HG02623 (cell line): ENCODE measurements around the gene BCO2.
"Not testable (repeated sequence)": the region's sequence is repeated elsewhere in the genome, so short reads cannot be mapped to it uniquely, and the experiment has no call there.

Experiments used
- ATAC-seq: cut with Tn5 transposase; IDR thresholded peaks from one replicate; pipeline ENCODE4 v1.9.1; 2021; ENCODE audit warnings: moderate library complexity; ENCODE audit not compliant: unreplicated experiment

The BCO2 gene

DNA sequence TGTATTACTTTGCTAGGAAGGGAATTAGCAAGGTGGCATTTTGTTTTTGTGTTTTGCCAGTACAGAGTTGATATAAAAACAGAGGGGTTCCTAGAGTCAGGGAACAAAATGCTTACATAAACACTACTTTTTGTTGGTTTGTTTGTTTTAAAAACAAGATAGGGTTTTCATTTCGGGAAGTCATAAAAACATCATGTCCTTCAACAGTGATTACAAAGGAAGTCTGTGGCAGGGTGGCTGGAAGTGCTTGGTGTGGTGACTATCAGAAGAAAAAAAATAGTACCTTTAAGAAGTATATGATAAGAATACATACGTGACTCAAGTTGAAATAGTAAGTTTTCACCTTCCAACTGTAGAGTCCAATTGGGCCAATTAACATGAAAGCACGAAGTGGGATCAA is 10.3 kb upstream of the BCO2 start:
- ATAC-seq = no peak

DNA sequence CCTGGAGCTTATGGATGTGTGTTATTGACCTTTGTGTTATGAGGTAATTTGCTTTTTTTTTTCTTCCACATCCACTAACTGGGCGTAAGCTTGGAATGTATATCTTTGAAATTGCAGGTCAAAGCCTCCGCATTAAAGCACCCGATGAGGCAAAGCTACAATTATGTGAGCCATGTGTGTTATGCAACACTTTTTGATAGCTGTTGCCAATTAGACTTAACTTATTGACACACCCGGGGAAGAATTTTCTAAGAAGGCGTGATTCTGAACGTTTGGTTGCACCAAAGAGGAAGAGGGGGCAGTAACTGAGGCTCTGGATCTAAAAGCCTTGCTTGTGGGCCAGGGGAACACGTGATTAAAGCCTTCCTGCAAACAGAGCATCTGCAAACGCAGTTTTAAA is 8.8 kb upstream of the BCO2 start:
- ATAC-seq = no peak

DNA sequence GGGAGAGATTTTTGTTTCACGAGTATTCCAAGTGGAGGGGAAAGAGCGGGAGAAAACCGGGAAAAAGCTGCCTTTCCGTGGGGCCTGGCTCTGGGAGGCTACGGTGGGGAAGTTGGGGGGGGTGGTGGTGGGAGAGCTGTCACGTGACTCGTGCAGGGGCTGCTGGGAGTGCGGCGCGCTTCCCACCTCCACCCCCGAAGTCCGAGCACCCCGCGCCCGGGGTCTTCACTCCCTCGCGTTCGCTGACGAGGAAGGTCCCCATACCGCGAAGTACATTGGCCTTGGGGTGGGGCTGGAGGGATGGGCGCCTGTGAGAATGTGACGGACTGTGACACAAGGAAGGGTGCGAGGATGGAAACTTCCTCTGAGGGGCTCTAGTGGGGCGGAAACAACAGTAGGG is 8.2 kb upstream of the BCO2 start, which contains the start of gene TEX12:
TEX12 (plus strand) TSS at position 228 of the 400 bp plus-strand sequence. CDS start 1,897 bp downstream, outside the sequence.
- no peak for ATAC-seq

DNA sequence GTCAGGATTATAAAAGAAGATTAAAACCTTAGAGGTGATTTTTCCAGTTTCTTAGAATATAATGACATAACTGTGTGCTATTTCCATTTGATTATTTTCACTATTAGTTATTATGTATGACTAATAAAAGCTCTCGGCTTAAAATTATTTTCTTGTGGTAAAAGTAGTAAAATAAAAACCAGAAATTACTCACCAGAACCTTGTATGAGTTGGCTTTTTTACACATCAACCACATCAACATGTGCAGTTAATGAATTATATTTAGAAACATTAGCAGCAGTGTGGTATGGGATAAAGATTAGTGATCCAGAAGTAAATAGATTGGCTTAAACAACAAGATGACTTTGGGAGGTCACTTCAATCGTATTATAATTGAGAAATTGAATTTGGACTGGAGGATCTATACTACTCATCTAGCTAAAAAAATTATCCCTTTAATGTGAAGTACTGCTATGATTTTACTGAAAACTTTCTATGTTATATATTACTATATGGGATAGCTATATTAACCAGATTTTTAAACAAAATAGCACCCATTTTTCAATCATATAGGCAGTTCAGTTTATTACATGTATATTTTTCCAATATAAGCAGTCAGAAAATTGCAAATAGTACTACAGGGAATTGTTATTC is 2.8 kb upstream of the BCO2 start:
- no peak for ATAC-seq

DNA sequence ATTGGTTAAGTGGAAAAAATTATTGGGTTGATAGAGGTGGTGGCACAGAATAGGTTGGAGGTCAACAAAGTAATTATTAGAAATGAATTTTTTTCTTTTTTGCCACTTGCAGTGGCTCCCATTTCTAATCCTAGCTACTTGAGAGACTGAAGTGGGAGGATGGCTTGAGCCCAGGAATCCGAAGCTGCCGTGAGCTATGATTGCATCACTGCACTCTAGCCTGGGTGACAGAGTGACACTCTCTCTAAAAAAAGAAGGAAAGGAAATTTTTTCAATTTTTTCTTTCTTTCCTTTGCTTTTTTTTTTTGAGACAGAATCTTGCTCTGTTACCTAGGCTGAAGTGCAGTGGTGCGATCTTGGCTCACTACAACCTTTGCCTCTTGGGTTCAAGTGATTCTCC is 2.2 kb upstream of the BCO2 start:
- ATAC-seq = no peak

DNA sequence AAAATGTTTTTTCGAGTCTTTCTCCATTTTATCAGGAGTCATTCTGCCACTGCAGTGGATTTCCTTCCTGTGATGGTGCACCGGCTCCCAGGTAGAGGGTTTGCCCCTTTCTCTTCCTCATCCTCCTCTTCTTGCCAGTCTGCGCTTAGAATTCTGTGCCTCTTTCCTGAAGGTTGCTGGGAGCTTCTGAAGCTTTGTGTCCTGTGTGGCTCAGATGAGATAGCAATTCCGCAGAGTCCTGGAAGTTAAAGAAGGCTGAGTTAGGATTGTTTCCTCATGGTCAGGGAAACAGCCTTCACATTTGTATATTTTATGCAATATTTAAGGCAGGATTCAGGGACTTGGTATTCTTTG is 264 bp downstream of the BCO2 start:
- ATAC-seq = no peak

DNA sequence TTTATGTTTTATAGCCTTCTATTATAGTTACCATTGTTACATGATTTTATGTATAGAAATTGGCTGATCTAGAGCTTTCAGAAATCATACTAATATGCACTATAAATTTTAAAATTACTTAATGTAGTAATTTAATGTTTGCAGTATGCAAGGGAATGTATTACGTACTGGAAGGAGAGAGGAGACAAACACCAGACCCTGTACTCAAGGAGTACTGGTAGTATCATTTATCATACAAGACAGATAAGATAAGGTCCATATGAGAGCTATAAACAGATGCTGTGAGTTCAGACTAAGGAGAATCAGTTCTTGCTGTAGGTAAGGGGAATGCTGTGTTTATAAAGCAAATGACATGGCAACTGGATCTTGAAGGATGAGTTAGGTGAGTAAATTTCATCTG is 765 bp downstream of the BCO2 start:
- no peak for ATAC-seq

DNA sequence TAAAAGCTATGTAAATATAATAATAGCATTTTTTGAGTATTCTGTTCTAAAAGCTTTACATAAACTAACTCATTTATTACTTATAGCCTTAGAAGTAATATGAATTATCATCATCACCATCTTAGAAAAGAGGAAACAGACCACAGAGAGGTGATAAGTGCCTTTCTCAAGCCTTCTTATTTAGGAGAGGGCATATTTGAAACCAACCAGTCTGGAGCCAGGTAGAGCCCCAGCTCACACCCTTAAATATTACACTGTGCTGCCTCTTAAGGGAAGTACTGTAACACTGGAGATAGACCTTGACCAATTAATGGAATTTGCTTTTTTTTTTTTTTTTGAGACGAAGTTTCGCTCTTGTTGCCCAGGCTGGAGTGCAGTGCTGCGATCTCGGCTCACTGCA is 2.3 kb downstream of the BCO2 start:
- no peak for ATAC-seq

DNA sequence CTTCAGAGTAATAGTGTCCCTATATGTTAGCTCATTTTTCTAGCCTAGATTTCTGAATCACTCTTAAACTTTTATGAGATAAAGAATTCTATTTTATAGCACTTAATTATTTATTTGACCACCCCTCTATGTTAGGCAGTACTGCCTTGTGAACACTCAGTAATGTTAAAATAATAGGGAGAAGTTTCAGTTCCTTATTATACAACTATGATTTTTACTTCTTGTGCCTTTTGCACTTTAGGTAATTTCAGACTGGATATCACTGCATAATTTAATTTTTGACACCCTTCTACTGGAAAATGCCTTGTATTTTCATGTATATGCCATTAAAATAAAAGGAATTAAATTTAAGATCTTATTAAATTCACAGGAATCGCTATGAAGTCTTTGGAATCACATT is 3.1 kb downstream of the BCO2 start:
- no peak for ATAC-seq

DNA sequence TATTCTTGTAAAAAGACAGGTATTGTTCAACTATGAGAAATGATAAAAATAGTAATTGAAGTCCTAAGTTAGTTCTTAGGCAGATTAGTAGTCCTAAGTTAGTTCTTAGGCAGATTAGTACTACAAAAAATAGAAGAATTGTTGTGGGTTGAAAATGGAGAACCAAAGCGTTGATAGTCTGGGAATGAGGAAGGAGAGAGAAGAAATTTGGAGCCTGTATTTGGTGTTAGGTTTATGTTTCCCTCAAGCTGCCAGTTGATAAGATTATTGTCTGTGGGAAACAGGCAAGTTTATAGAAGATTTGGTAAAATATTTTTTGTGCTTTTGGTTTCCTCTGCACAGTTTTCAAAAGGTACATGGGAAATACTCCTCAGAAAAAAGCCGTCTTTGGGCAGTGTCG is 3.6 kb downstream of the BCO2 start:
- ATAC-seq = no peak

DNA sequence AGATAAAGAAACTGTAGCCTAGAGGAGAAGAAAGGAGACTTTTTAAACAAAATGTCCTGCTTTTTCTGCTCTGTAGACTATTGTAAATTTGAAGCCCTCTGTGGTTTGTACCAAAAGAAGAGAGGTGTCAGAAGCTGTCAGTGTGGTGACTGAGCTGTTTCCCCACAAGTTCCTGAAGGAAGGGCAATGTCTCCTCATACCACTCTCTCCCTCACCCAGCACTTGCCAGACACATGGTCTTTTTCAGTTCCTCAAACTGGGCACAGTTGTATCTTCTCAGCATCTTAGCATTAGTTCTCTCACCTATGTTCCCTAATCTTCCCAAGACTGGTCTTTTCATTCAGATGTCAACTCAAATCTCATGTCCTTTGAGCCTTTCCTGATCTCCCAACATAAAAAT is 4.3 kb downstream of the BCO2 start:
- peak; percentile 65 for ATAC-seq

DNA sequence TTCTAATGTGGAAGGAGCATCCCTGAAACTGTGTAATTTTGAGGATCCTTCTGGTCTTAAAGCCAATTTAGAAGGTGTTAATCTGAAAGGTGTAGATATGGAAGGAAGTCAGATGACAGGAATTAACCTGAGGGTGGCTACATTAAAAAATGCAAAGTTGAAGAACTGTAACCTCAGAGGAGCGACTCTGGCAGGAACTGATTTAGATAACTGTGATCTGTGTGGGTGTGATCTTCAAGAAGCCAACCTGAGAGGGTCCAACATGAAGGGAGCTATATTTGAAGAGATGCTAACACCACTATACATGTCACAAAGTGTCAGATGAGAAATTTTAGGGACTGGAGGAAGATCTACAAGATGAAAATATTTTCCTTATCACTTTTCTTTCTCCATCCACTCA is 7.6 kb downstream of the BCO2 start:
- ATAC-seq = no peak

DNA sequence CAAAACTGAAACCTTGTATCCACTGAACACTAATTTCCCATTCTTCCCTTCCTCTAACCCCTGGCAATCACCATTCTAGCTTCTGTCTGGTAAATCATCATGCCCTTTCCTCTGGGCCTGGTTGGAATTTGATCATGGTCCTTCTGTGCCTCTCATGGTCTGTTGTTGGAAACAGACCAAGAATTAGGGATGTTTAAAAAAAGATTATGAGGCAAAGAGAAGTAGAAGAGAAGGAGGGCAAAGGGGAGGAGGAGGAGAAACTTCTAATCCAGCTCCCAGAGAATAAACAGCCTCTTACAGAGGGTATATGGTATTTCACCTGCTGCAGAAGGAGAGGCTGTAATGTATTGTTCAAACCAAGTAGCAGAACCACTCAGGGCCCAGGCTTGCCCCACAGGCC is 10.6 kb downstream of the BCO2 start:
- no peak for ATAC-seq

DNA sequence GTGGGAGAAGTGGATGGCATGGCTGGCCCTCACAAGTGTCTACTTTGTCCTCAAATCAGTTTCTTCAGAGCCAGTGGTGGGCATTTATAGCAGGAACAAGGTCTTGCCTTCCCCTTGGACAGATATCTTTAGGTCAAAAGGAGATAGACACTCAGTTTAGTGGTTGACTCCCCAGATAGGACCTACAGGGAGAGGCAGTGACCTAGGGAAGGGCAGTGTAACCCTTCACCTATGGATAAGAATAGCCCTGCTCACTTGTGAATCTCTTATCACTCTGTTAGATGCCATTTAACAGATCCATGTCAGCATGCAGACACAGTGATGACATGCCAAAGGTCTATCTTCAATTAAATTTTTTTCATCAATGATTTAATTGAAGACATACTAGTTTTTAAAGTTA is 11.0 kb downstream of the BCO2 start:
- ATAC-seq = no peak

DNA sequence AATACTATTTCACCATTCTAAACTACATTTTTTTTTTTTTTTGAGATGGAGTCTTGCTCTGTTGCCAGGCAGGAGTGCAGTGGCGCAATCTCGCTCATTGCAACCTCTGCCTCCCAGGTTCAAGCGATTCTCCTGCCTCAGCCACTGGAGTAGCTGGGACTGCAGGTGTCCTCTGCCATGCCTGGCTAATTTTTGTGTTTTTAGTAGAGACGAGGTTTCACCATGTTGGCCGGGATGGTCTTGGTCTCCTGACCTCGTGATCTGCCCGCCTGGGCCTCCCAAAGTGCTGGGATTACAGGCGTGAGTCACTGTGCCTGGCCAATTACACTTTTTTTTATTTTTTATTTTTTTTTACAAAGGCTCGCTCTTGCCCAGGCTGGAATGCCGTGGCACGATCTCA is 19.8 kb downstream of the BCO2 start:
- not testable (repeated sequence) for ATAC-seq

DNA sequence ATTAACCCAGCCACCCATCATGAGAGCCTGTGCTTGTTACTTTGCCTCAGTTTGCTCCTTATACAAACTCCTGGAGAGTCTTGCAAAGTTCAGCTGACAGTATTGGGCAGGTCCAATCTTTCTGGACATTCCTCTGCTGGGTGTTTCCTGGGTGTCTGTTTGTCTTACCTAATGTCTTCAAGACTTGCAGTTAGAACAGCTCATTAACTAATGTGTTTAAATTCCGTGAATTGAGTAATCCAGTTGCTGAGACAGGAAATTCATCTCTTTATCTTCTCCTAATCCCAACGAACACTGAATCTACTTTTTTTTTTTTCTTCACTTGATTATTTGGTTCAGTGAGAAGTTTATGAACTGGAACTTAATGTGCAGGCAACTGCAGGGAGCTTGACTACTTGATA is 20.6 kb downstream of the BCO2 start:
- no peak for ATAC-seq

DNA sequence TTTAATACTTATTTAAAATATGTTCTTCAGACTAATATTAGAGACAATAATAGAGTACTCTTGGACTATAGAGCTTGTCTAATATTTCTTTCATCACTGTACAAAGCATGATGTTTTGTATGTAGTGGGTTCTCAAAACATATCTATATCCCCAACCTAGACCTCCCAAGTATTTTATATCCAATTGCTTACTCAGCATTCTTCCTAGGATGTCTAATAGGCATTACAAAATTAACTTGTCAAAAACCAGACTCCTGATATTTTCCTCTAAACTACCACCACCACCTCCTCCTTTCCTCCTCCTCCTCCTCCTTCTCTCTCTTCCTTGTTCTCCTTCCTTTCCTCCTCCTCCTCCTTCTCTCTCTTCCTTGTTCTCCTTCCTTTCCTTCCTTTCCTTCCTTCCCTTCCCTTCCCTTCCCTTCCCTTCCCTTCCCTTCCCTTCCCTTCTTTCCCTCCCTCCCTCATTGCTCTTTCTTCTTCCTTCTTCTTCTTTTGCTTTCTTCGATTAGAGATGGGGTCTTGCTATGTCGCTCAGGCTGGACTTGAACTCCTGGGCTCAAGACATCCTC is 21.3 kb downstream of the BCO2 start:
- ATAC-seq = no peak

DNA sequence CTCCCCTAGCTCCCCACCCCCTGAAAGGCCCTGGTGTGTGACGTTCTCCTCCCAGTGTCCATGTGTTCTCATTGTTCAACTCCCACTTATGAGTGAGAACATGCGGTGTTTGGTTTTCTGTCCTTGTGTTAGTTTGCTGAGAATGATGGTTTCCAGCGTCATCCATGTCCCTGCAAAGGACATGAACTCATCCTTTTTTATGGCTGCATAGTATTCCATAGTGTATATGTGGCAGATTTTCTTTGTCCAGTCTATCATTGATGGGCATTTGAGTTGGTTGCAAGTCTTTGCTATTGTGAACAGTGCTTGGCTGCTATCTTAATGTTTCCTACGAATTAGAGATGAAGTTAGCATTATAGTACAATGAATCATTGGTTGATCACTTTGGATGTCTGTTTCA is 23.8 kb downstream of the BCO2 start:
- ATAC-seq = not testable (repeated sequence)

DNA sequence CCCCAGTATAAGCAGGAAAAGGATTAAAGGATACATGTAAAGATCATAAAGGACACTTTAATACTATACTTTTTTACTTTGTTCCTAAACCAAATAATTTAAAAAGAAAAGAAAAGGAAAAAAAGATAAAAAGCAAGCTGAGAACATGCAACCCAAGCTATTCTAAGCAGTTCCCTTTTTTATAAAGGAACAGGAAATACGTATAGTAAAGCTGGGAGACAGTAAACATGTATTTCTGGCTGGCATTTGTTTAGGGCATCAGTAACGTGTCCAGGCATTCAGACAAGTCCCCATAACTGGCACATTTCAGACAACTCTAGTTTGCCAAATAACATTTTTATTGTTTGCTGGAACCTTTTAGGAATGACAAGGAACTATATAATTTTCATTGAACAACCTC is 24.9 kb downstream of the BCO2 start:
- ATAC-seq = no peak

DNA sequence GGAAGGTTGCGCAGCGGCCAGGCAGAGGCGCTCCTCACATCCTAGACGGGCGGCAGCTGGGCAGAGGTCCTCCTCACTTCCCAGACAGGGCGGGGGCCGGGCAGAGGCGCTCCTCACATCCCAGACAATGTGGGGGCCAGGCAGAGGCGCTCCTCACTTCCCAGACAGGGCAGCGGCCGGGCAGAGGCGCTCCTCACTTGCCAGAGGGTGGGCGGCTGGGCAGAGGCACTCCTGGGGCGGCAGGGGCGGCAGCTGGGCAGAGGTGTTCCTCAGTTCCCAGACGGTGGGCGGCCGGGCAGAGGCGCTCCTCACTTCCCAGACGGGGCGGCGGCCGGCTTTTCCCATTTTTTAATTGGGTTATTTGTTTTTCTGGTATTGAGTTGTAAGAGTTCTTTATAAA is 30.8 kb downstream of the BCO2 start:
- no peak for ATAC-seq

DNA sequence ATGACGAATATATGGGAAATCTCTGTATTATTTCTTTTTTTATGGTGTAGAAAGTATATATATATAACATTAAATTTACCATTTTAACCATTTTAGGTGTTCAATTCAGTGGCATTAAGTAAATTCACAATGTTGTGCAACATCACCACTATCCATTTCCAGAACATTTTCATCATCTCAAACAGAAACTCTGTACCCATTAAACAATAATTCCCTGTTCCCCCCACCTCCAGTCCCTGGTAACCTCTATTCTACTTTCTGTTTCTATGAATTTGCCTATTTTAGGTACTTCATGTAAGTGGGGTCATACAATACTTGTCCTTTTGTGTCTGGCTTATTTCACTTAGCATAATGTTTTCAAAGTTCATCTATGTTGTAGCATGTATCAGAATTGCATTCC is 35.6 kb downstream of the BCO2 start:
- no peak for ATAC-seq

DNA sequence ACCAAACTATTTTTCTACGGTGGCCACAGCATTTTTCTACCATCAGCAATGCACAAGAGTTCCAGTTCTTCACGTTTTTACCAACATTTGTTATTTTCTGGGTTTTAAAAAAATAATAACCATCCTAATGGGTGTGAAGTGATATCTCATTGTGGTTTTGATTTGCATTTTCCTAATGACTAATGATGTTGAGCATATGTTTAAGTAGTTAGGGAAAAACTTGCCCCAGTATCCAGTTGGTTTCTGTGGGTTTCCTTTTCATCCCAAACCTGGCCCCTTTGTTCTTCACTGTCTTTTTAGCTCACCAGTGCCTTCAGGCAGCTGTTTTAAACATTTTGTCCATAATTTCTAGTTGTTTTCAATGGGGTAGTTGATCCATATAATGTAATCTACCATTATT is 36.2 kb downstream of the BCO2 start:
- peak; percentile 47 for ATAC-seq

DNA sequence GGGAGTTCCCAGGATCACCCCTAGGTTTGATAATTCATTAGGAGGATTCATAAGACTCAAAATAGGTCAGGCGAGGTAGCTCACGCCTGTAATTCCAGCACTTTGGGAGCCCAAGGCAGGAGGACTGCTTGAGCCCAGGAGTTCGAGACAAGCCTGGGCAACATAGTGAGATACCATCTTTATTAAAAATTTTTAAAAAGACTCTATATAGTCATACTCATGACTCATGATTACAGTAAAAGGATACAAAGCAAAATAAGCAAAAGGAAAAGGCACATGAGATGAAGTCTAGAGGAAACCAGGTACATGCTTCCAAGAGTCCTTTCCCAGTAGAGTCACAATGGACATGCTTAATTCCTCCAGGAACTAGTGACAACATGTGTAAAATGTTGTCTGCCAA is 37.0 kb downstream of the BCO2 start:
- no peak for ATAC-seq
